ENCODE data around the gene CDH3. TPM values are rescaled to one million over a fixed set of nuclear protein-coding genes. Genes with fewer than 3 reads are reported as not detected.

Gene CDH3
- total and polyA plus RNA-seq, 2 experiments from 2014 or later = 78.0 to 210 TPM

DNA sequence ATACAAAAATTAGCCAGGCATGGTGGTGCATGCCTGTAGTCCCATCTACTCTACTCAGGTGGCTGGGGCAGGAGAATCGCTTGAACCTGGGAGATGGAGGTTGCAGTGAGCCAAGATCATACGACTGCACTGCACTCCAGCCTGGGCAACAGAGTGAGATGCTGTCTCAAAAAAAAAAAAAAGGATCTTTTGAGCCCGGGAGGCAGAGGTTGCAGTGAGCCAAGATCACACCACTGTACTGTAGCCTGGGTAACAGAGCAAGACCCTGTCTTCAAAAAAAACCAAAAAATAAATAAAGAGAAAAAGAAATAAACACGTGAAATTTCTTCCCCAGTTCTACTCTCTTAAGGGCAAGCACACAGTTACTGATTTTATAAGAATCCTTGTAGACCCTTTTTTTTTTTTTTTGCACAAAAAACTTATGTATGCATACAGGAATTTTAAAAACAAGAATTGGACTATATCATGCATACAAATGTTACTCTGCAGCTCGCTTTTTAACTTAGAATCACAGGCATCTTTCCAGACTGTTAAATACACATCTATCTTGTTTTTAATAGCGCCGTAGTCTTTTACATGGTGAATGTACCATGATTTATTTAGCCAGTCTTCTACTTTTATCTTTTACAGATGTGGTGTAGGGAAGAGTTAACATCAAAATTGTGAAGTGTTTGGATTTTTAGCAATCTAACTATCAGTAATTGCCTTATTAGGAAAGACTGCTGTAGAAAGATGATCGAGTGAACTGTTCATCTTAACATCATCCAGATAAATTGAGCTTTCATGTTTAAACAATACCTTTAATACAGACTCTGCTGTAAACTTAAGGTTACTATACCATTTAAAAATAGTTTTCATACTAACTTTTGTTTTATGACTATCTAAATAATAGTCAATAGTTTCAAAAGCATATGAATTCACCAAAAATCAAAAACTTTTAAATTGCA is 14.6 kb downstream of the CDH3 start:
- H2AFZ ChIP-seq = no peak overlapping the region
- TF ChIP-seq NANOG (IDR thresholded peaks at IDR 0.05; ENCODE audit: borderline replicate concordance) (no peak), JUNB (IDR thresholded peaks at IDR 0.05; ENCODE audit: unreplicated experiment) (no peak), ZNF462 (CRISPR knock-in tag; IDR thresholded peaks at IDR 0.05) (no peak), ZNF114 (CRISPR knock-in tag; IDR thresholded peaks at IDR 0.05) (no peak), STAT1 (IDR thresholded peaks at IDR 0.05; ENCODE audit: unreplicated experiment) (no peak)
- TF ChIP-seq, protein P1, sequence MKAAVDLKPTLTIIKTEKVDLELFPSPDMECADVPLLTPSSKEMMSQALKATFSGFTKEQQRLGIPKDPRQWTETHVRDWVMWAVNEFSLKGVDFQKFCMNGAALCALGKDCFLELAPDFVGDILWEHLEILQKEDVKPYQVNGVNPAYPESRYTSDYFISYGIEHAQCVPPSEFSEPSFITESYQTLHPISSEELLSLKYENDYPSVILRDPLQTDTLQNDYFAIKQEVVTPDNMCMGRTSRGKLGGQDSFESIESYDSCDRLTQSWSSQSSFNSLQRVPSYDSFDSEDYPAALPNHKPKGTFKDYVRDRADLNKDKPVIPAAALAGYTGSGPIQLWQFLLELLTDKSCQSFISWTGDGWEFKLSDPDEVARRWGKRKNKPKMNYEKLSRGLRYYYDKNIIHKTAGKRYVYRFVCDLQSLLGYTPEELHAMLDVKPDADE (IDR thresholded peaks at IDR 0.05) = no peak
- peaks cover 100% of the 10 kb centered on the region for H3K79me2 ChIP-seq (replicated peaks; ENCODE audit: insufficient read depth)
- H3K27me3 ChIP-seq (ENCODE audit: insufficient read depth) = no peaks in the 10 kb centered on the region
- Mint-ChIP-seq H3K27me3 (ENCODE audit: insufficient read depth, low read depth, poor library complexity) (peaks cover 3% of the 10 kb centered on the region), H3K4me1 (peaks cover 24% of the 10 kb centered on the region), H3K4me3 (no peak overlapping the region), H3K27ac (no peak overlapping the region; the same call in 1 of the 2 replicates), H3K36me3 (ENCODE audit: low read depth) (peaks cover 22% of the 10 kb centered on the region), H3K9me3 (no peaks in the 10 kb centered on the region)
- H3K36me3 ChIP-seq (ENCODE audit: insufficient read depth) = no peaks in the 10 kb centered on the region
- H3K4me3 ChIP-seq = no peak overlapping the region
- H3K9me2 ChIP-seq (ENCODE audit: insufficient read depth) = no peaks in the 10 kb centered on the region
- 0 out of 2 replicates have a peak, but pooled peaks cover 3% of the 10 kb centered on the region for H3F3A ChIP-seq (replicated peaks; ENCODE audit: low read depth)
- peaks cover 13% of the 10 kb centered on the region for H3K4me1 ChIP-seq (ENCODE audit: insufficient read depth)
- DNase-seq (ENCODE audit: low spot score) (no peak), ATAC-seq (no peak)
- H3K4me2 ChIP-seq = no peak overlapping the region
- no peak overlapping the region for H3K27ac ChIP-seq (ENCODE audit: low read depth)
- H4K20me1 ChIP-seq (replicated peaks; ENCODE audit: insufficient read depth) = peaks cover 24% of the 10 kb centered on the region; the same call in 1 of the 2 replicates

All from GM23338 (cell line).